Stomach smooth muscle (tissue), 2 donors: ENCODE measurements around the gene TSEN15.

ENCODE experiments used
- H3K27ac ChIP-seq: one replicate; pipeline ENCODE4 v1.7.0; 2013; ENCODE audit warnings: mild to moderate bottlenecking, low read length, inconsistent platforms
- H3K27me3 ChIP-seq, 2 donors: one replicate each; pipeline ENCODE4 v1.7.0; 2013; ENCODE audit warnings: low read length in 2 of 2; ENCODE audit not compliant: insufficient read depth in 2 of 2, control insufficient read depth in 1 of 2
- H3K36me3 ChIP-seq, 2 donors: one replicate each; pipeline ENCODE4 v1.7.0; 2013; ENCODE audit warnings: low read length in 2 of 2; ENCODE audit not compliant: control insufficient read depth in 2 of 2, insufficient read depth in 2 of 2
- H3K4me1 ChIP-seq: one replicate; pipeline ENCODE4 v1.7.0; 2013; ENCODE audit warnings: low read length; ENCODE audit not compliant: control insufficient read depth, insufficient read depth
- H3K4me3 ChIP-seq, 2 donors: one replicate each; pipeline ENCODE4 v1.7.0; 2013; ENCODE audit warnings: low read length in 2 of 2
- H3K9ac ChIP-seq, 2 donors: one replicate each; pipeline ENCODE4 v1.7.0; 2013; ENCODE audit warnings: low read length in 2 of 2, mild to moderate bottlenecking in 1 of 2
- H3K9me3 ChIP-seq, 2 donors: one replicate each; pipeline ENCODE4 v1.7.0; 2013; ENCODE audit warnings: low read length in 2 of 2; ENCODE audit not compliant: control insufficient read depth in 2 of 2
- donor health status: healthy.
- donor health status: Pancreatic carcinoma.

Gene TSEN15

GRCh38 chr1:184051485-184052193 is at the start of gene TSEN15:
Gene TSEN15, plus strand, starts transcription at chr1:184051730. Its CDS starts 26 bp downstream, at chr1:184051756.
- H3K9me3 ChIP-seq, result no peaks in the 10 kb centered on the region
- H3K9ac ChIP-seq, result peak within 1 kb of the TSS; percentile 77 to 81
- H3K4me3 ChIP-seq, result peak within 1 kb of the TSS; percentile 84 to 87
- peaks cover 9% of the 10 kb centered on the region for H3K4me1 ChIP-seq
- H3K27ac ChIP-seq, result peak within 1 kb of the TSS; percentile 83
- no peaks in the 10 kb centered on the region for H3K27me3 ChIP-seq
- H3K36me3 ChIP-seq, result peaks cover 0 to 5% of the 10 kb centered on the region in 2 donors

GRCh38 chr1:184002071-184002470 is 49.5 kb upstream of the TSEN15 start:
- no peak overlapping the region for H3K4me3 ChIP-seq
- H3K27me3 ChIP-seq, result no peaks in the 10 kb centered on the region
- no peaks in the 10 kb centered on the region for H3K36me3 ChIP-seq
- H3K27ac ChIP-seq, result no peak overlapping the region
- H3K4me1 ChIP-seq, result no peaks in the 10 kb centered on the region
- H3K9me3 ChIP-seq, result no peaks in the 10 kb centered on the region
- no peak overlapping the region for H3K9ac ChIP-seq

GRCh38 chr1:184004935-184005334 is 46.6 kb upstream of the TSEN15 start:
- no peak overlapping the region for H3K27ac ChIP-seq
- no peak overlapping the region for H3K4me3 ChIP-seq
- no peaks in the 10 kb centered on the region for H3K4me1 ChIP-seq
- no peaks in the 10 kb centered on the region for H3K36me3 ChIP-seq
- H3K27me3 ChIP-seq, result no peaks in the 10 kb centered on the region
- H3K9me3 ChIP-seq, result no peaks in the 10 kb centered on the region
- H3K9ac ChIP-seq, result no peak overlapping the region

- H3K4me3 ChIP-seq, result no peak overlapping the region
- no peaks in the 10 kb centered on the region for H3K36me3 ChIP-seq
- H3K4me1 ChIP-seq, result no peaks in the 10 kb centered on the region
- no peak overlapping the region for H3K27ac ChIP-seq
- H3K9me3 ChIP-seq, result no peaks in the 10 kb centered on the region
- H3K9ac ChIP-seq, result no peak overlapping the region
- H3K27me3 ChIP-seq, result no peaks in the 10 kb centered on the region
These were observed 46.0 kb upstream of the TSEN15 start for GRCh38 chr1:184005506-184005905.

GRCh38 chr1:184010788-184011187 is 40.7 kb upstream of the TSEN15 start:
- H3K27ac ChIP-seq, result no peak overlapping the region
- H3K36me3 ChIP-seq, result no peaks in the 10 kb centered on the region
- no peak overlapping the region for H3K4me3 ChIP-seq
- H3K27me3 ChIP-seq, result no peaks in the 10 kb centered on the region
- no peaks in the 10 kb centered on the region for H3K4me1 ChIP-seq
- no peak overlapping the region for H3K9ac ChIP-seq
- no peaks in the 10 kb centered on the region for H3K9me3 ChIP-seq

- no peak overlapping the region for H3K27ac ChIP-seq
- no peak overlapping the region for H3K9ac ChIP-seq
- no peaks in the 10 kb centered on the region for H3K4me1 ChIP-seq
- no peaks in the 10 kb centered on the region for H3K36me3 ChIP-seq
- H3K27me3 ChIP-seq, result no peaks in the 10 kb centered on the region
- H3K4me3 ChIP-seq, result no peak overlapping the region
- no peaks in the 10 kb centered on the region for H3K9me3 ChIP-seq
These were observed 39.3 kb upstream of the TSEN15 start for GRCh38 chr1:184012187-184012586.

GRCh38 chr1:184014271-184014670 is 37.3 kb upstream of the TSEN15 start:
- Histone ChIP-seq H3K36me3 (no peaks in the 10 kb centered on the region), H3K27ac (no peak overlapping the region), H3K9me3 (no peaks in the 10 kb centered on the region), H3K4me3 (no peak overlapping the region), H3K27me3 (no peaks in the 10 kb centered on the region), H3K9ac (no peak overlapping the region), H3K4me1 (no peaks in the 10 kb centered on the region)

- no peaks in the 10 kb centered on the region for H3K27me3 ChIP-seq
- no peaks in the 10 kb centered on the region for H3K9me3 ChIP-seq
- no peak overlapping the region for H3K27ac ChIP-seq
- H3K9ac ChIP-seq, result no peak overlapping the region
- H3K4me3 ChIP-seq, result no peak overlapping the region
- H3K4me1 ChIP-seq, result no peaks in the 10 kb centered on the region
- no peaks in the 10 kb centered on the region for H3K36me3 ChIP-seq
These were observed 35.4 kb upstream of the TSEN15 start for GRCh38 chr1:184016169-184016568.

- H3K4me3 ChIP-seq, result no peak overlapping the region
- no peaks in the 10 kb centered on the region for H3K9me3 ChIP-seq
- H3K36me3 ChIP-seq, result no peaks in the 10 kb centered on the region
- no peaks in the 10 kb centered on the region for H3K27me3 ChIP-seq
- no peak overlapping the region for H3K9ac ChIP-seq
- H3K4me1 ChIP-seq, result peaks cover 3% of the 10 kb centered on the region
- H3K27ac ChIP-seq, result no peak overlapping the region
These were observed 34.2 kb upstream of the TSEN15 start for GRCh38 chr1:184017306-184017705.

GRCh38 chr1:184018622-184019021 is 32.9 kb upstream of the TSEN15 start:
- Histone ChIP-seq H3K4me1 (peaks cover 3% of the 10 kb centered on the region), H3K27ac (no peak overlapping the region), H3K9me3 (no peaks in the 10 kb centered on the region), H3K36me3 (no peaks in the 10 kb centered on the region), H3K9ac (no peak overlapping the region), H3K4me3 (no peak overlapping the region), H3K27me3 (no peaks in the 10 kb centered on the region)

- no peaks in the 10 kb centered on the region for H3K9me3 ChIP-seq
- no peak overlapping the region for H3K4me3 ChIP-seq
- H3K27me3 ChIP-seq, result no peaks in the 10 kb centered on the region
- no peak overlapping the region for H3K9ac ChIP-seq
- H3K4me1 ChIP-seq, result peaks cover 3% of the 10 kb centered on the region
- no peaks in the 10 kb centered on the region for H3K36me3 ChIP-seq
- no peak overlapping the region for H3K27ac ChIP-seq
These were observed 32.5 kb upstream of the TSEN15 start for GRCh38 chr1:184019069-184019468.
